Body of pancreas (tissue), 4 donors: Measurements from ENCODE around the gene ABCC5.

ENCODE experiments used
- POLR2A ChIP-seq, 3 donors: fragments of 450-650 bp; IDR thresholded peaks; one replicate each; pipeline ENCODE4 v1.6.1; 2016; ENCODE audit warnings: antibody characterized with exemption in 3 of 3, mild to moderate bottlenecking in 2 of 3
- TF ChIP-seq, protein P1 (sequence below), 7 experiments: fragments of 450-650 bp in 4 of 7; fragments of 200-600 bp in 3 of 7; sonication (generic) in 3 of 7; IDR thresholded peaks; one replicate each; pipeline ENCODE4 v1.5.1; 2016 to 2019; ENCODE audit warnings: antibody characterized with exemption in 7 of 7

GRCh38 chr3:183941216-183941615 lies 76.5 kb downstream of the ABCC5 start:
- TF ChIP-seq, protein P1, sequence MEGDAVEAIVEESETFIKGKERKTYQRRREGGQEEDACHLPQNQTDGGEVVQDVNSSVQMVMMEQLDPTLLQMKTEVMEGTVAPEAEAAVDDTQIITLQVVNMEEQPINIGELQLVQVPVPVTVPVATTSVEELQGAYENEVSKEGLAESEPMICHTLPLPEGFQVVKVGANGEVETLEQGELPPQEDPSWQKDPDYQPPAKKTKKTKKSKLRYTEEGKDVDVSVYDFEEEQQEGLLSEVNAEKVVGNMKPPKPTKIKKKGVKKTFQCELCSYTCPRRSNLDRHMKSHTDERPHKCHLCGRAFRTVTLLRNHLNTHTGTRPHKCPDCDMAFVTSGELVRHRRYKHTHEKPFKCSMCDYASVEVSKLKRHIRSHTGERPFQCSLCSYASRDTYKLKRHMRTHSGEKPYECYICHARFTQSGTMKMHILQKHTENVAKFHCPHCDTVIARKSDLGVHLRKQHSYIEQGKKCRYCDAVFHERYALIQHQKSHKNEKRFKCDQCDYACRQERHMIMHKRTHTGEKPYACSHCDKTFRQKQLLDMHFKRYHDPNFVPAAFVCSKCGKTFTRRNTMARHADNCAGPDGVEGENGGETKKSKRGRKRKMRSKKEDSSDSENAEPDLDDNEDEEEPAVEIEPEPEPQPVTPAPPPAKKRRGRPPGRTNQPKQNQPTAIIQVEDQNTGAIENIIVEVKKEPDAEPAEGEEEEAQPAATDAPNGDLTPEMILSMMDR (IDR thresholded peaks at IDR 0.05) = no peak
- TF ChIP-seq POLR2A (IDR thresholded peaks at IDR 0.05) = no peak
